ENCODE results near the gene EXOC3.

DNA sequence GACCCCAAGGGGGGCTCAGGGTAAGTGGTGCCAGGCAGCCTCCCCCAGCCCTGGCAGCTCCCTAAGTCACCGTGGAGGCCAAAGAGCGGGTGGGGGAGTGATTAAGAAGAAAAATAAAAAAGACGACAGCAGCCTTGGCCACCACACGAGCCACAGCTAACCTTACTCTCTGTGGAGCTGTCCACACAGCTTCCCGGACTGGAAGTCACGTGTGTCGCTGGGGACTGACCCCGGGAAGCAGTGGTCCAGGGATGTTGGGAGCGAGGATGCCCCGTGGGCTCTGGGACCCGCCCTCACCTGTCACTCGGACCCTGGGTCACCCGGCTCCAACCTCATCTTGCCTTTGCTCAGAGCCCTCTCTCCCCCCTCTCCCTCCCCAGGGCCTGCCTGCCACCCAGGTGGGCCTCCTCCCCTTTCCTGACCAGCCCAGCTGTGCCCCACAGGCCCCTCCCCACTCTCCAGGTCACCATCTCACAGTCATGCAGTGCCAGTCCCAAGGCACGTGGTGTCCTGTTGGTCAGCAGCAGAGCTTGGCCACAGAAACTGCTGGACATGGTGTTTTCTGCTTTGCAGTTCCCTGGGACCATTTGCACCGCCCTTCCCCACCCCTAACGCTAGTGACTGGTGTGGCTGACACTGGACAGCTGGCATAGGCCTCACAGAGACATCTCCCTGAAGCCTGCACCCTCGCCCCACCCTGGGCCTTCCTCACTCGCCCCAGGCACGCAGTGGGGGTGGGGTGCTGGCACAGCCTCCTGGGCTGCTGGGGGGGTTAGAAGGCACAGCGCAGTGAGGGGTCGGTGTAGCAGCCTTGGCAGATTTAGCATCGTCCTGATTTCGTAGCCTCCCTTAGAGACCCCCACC, 9.8 kb upstream of the EXOC3 start:
- TF ChIP-seq REST (IDR thresholded peaks at IDR 0.05; ENCODE audit: low read depth) (no peak), SRF (IDR thresholded peaks at IDR 0.05; ENCODE audit: low read depth) (no peak), POLR2A (IDR thresholded peaks at IDR 0.05; ENCODE audit: borderline replicate concordance, extremely low read depth, insufficient read depth, insufficient read length) (no peak), EZH2 (IDR thresholded peaks at IDR 0.05) (no peak)
- TF ChIP-seq, protein P1, sequence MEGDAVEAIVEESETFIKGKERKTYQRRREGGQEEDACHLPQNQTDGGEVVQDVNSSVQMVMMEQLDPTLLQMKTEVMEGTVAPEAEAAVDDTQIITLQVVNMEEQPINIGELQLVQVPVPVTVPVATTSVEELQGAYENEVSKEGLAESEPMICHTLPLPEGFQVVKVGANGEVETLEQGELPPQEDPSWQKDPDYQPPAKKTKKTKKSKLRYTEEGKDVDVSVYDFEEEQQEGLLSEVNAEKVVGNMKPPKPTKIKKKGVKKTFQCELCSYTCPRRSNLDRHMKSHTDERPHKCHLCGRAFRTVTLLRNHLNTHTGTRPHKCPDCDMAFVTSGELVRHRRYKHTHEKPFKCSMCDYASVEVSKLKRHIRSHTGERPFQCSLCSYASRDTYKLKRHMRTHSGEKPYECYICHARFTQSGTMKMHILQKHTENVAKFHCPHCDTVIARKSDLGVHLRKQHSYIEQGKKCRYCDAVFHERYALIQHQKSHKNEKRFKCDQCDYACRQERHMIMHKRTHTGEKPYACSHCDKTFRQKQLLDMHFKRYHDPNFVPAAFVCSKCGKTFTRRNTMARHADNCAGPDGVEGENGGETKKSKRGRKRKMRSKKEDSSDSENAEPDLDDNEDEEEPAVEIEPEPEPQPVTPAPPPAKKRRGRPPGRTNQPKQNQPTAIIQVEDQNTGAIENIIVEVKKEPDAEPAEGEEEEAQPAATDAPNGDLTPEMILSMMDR (IDR thresholded peaks at IDR 0.05 in 2 of 3, conservative IDR thresholded peaks at IDR 0.05 in 1 of 3; ENCODE audit: borderline replicate concordance in 1 of 3, insufficient read depth in 1 of 3, low read depth in 2 of 3, low read length in 2 of 3) = no peak
